HG02623 (cell line): ENCODE measurements around the gene TTLL11.

Source experiments
- ATAC-seq: cut with Tn5 transposase; IDR thresholded peaks from one replicate; pipeline ENCODE4 v1.9.1; 2021; ENCODE audit warnings: moderate library complexity; ENCODE audit not compliant: unreplicated experiment

Gene TTLL11

DNA sequence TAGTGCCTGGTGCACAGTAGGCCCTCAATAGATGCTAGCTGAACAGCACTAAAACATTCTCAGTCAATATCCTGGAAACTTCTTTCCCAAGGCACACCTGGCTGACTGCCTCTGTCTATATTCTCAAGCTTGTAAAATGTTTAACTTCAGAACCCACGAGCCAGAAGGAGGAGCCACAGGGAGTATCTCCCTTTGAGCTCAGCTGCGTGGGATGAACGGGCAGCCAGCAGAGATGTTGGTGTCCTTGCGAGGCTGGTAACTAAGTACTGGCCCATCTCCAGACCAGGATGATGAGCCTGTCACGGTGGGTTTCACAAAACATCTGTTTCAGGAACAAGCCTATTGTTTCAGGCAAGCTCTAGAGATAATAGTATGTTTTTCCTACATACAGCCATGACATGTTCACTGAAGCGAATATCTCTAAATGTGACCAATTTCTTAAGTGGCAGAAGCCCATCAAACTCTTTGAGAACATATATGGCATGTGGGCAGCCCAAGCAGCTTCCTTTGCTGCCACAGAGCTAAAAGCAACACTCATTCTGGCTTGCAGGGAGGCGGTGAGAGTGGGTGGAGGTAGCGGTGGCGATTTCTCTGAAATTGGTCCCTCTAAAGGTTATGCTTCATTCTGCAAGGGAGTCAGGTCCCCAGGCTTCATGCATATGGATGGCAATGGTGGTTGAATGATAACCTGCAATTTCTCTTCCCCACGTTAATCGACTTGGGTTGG, 206.2 kb downstream of the TTLL11 start:
- ATAC-seq, result no peak

DNA sequence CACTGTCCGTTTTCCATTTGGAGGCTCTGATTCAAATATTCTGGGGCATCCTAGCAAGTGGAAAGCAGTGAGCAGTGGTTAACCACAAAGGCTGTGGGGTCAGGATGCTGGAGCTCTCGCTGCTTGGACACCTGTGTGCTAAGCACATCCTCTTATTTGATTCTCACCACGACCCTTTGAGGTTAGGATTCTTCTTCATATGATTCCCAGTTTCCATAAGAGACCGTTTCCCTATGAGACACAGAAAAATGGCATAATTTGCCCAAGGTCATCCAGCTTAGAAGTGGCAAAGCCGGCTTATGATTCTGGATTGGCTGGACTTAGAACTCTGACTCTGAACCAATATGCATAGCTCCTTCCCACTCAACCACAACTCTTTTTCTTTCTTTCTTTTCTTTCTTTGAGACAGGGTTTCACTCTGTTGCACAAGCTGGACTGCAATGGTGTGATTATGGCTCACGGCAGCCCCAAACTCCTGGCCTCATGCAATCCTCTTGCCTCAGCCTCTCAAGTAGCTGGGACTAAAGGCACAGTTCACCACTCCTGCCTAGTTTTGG, 207.7 kb downstream of the TTLL11 start:
- no peak for ATAC-seq

DNA sequence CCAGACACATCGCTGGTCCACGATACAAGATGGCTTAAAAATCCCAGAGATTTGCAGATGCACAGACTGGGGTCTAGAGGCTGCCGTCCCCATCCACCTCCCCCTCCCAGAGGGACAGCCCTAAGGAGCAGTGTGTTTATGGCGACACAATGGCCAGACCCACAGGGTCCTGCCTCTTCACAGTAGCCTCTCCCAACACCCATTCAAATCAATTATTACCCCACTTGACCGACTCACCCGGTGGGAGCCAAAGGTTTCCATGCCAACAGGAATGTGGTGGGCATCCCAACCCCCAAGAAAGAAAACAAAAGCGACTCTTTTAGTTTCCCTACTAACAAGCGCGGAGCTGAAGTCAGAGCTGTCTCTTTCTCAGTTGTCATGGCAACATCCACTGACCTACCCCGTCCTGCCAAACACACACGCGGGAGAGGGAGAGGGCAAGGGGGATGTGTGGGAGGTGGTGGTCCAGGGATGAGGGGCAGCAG, 209.0 kb downstream of the TTLL11 start:
- no peak for ATAC-seq

DNA sequence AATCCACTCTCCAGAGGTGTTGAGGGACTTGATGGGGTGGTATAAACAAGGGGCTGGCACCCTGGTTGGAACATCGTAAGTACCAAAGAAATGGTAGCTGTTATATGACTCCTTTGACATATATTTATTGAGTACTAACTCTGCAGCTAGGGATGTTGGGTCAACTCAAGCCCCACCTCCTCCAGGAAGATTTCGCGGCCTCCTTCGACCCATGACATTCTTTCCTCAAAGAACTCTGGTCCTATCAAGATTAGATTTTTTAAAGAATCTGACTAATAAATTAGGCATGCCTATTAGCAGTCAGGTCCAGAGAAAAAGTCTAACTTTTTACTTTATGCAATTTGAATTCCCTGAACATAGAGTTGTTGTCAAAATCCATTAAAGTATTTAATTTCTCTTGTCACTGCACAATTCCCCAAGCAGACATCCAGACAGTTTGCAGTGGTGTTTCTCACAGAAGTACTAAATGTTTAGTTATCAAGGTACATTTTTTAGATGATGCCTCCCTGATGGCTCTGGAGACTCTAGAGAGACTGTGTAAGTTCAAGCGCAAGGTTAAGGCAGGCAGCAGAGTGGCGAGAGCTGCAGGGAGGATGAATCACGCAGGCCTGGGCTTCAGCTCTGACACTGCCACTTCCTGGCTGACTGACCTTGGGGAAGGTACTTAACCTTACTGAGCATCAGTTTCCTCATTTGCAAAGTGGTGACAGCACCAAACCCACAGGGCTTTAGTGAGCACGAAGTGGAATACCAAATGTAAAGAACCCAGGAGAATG, 209.6 kb downstream of the TTLL11 start:
- no peak for ATAC-seq

DNA sequence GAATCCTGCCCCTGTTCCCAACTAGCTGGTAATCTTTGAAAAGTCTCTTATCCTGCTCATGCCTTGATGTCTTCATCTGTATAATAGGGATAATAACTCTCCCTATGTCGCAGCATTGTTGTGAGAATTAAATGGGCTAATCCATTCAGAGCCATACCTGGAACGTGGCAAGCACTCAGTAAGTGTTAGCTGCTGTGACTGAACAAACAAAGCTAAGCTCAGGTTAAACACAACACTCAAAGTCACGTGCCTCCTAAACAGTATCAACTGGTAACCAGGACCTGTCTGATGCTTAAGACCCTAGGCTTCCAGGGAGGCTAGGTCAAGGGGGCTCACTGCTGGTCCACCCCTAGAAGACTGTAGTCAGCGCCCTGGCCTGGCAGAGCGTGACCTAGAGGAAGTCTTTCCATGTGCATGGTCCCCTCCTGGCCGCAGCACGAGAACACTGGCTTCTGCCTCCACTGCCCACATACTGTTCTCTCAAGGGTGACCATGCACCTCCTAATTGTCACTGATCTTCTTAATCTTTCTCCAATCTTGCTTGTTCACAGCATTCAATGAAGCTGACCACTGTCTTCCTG, 211.1 kb downstream of the TTLL11 start:
- no peak for ATAC-seq

DNA sequence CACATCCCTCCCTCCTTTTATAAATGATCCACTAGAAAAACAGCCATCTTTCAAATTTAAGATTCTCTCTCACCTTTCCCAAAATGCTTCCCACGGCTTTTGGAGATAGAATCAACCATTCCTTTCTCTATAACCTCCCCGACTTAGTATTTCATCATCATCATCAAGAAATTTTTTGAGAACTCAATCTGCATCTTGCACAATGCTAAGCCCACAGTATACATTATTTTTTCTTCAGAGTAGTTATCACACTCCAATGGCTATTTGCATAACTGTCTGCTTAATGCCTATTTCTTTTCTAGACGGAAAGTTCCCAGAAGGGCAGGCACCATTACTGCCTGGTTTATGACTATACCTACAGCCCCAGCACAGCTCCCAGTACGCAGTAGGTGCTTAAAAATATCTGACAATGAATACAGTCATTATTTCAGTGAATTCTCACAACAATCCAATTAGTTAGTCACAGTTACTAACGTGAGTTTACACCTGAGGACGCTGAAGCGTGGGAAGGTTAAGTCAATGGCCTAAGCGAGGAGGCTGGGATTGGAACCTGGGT, 212.7 kb downstream of the TTLL11 start:
- ATAC-seq, result no peak

DNA sequence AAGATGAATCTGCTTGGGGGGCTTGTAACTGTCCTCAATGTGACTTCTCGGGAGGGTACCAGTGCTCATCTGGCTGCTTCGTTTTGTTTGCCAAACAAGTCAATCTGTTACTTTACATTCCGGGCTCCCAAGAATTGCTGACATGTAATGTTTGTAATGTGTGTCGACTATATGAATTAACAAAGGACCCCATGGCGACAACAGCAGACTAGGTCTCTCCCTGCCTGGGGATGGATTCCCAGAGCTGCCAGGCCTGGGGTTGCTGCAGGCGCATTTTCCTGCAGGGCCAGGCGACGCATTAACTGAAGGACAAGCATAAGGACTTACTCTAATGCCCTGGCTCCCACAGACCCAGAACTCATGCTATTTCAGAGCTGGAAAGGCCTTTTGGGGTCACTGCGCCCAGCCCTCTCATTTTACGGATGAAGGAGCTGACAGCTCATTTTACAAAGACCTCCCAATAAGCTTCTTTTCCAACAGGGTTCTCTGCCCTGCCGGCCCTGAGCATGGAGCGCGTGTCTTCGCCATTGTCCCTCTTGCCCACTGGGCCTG, 214.8 kb downstream of the TTLL11 start:
- no peak for ATAC-seq

DNA sequence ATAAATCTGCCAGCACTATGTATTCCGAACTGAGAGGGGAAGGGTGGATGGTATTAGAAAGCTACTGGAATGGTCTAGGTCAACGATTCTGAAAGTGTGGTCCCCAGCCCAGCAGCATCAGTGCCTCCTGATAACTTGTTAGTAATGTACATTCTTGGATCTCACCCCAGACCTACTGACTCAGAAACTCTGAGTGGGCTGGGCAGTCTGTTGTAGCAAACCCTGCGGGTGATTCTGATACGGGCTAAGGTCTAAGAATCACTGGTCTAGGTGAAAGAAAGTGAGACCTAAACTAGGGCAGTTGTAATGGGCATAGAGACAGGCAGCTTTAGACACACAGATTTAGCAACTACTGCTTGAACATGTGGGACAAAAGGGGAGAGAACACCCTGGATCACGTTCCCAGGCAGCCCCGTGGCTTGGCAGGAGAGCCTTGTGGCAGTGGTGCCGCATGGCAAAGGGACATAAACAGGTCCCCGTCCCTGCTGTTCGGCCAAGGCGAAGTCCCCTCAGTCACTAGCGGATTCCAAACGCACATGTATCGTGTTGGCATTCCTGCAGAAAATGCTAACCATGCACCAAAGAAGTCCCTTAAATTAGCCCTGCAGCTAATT, 216.3 kb downstream of the TTLL11 start:
- no peak for ATAC-seq

DNA sequence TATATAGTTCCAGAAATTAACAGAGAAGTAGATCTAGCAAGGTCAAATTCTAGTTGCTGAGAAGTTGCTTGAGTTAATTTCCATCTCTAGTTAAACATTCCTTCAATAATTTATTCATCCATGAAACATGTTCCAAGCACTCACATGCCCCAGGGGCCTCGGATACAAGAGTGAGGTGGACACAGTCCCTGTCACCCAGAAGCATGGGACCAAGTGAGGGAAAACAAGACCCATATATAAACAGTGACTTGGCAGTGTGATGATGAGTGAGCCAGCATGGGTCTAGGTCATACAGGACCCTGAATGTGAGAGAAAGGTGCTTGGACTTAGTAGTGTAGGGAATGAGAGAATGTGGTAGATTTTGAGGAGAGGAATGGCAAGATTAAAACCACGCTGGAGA, 216.9 kb downstream of the TTLL11 start:
- ATAC-seq, result no peak

DNA sequence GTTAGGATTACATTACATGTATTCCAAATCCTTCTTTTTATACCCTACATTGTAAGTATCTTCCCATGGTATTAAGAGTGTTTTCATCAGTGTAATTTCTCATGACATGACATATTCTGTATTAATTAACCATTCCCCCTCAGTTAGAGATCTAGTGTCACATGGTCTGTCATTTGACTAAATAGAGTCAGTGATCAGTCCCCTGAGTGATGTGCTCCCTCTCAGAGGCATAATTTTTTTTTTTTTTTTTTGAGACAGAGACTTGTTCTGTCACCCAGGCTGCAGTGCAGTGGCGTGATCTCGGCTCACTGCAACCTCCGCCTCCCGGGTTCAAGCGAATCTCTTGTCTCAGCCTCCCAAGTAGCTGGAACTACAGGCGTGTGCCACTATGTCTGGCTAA, 218.6 kb downstream of the TTLL11 start:
- ATAC-seq, result no peak

DNA sequence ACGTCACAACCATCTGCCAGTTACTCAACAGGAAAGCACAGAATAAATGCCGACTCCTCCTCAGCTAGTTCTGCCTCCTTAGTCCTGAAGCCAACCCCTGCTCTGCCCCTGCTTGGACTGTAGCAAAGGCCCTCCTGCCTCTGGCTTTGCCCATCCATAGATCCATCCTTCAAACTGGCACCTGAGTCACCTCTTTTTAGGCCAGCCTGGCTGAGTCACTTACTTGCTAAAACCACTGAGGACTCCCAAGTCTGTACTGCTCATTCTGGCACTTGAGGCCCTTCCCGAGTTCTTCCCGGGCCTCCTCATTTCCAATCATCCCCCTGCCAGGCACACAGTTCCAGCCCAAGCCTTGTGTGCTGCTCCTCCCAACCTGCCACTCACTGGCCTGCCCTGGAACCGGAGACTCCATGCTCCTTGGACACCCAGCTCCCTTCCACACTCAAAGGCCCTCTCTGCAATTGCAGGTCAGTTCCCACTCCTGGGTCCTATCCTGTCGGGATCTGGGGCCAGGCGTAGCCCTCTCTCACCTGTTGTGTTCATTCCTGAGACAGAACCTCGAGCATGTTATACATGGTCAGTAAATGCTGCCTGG, 221.6 kb downstream of the TTLL11 start:
- no peak for ATAC-seq

DNA sequence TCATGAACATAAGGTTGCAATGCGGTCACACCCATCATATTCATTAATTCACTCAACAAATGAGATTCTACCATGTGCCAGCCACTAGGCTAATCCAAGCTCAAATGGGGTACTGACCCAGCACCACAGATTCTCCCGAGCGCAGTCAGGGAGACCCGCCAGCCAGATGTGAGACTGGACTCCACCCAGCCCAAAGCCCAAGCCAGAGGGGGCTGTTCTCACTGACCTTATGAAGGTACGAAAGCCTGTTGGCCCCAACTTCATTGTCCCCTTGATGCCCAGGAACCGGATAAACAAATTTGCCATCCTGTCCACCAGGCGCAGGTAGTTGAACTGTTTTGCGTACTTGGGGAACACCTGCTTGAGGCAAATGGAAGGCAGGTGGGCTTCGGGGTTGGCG, 222.8 kb downstream of the TTLL11 start:
- ATAC-seq, result no peak

DNA sequence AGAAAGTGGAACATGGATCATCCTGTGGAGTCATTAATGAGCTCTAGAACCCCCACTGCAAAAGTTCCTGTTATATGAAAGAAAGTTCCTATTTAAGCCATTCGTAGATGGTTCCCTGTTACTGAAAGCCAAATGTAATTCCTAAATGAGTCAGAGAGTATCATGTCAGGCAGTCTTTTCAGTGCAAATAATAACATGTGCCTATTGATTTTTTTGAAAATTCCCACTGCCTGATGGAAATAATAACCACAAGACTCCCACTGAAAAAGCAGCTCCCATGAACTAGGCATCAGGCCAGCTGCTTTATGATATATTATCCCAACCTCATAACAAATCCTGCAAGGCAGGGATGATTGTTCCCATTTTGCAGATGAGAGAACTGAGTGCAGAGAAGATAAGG, 224.5 kb downstream of the TTLL11 start:
- ATAC-seq, result no peak

DNA sequence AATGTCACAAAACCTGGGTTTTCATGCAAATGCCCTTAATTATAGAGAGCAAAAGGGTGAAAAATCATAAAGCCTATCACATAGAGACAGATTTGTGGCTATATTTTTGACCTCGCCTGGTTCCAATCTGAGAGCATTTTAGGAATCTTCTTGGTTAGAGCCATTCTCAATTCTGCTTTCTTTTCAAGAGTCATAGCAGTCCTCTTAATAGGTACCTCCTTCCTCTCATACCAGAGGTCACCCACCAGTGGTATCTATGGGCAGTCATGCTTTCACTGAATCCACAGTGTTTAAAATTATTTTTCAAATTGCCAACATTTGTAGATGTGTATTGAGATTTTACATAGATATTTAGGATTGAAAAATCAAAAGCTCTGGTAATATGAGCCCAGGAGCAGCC, 226.2 kb downstream of the TTLL11 start:
- no peak for ATAC-seq

DNA sequence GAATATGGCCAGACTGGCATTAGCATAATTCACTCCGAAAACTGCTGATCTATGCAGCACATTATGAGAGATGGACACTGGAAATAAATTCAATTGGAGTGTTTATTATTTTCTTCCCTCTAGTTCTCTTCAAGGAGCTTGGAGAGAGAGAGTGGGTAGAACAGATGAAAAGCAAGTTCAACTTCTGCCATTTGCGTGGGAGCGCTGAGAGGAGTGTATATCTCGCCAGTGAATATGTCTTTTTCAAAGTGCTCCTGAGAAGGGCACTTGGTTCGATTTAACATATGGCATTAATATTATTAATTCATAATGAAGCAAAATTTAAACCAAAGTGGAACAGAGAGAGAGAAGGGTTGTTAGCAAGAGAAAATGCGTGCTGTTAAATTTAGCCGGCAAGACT, 227.2 kb downstream of the TTLL11 start:
- no peak for ATAC-seq

DNA sequence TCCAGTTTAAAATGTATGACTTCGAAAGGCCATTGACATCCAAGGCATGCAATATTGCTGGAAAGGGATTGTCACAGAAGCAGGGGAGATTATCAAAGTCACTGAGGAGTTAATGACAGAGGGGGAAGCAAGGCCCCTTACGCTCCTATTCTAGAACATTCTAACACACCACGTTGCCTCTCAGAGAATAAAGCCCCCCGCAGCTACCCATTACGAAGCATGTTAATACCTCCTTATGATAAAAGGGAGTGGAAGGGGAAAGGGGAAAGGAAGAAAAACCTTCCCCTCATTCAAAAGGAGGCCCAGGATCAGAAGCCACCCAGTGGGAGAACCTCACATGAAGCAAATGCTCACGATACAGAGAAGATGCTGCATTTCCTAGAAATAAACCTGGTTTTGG, 228.0 kb downstream of the TTLL11 start:
- no peak for ATAC-seq

DNA sequence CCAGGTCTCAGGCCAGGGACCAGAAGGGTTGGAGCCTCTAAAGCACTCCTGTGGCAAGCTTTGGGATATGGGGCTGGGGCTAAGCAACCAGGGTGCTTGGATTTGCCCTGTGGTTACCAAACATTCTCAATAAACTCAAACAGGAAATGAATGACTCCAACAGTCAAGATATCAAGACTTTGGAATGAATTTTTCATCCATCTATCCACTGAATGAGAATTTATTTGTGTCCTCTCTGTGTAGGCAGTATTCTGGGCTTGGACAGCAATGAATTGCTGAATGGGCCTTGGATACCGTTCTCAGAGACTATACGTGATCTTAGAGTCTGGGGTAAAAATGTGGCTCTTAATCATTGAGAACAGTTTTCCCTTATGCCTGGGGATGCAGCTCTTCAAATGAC, 229.2 kb downstream of the TTLL11 start:
- no peak for ATAC-seq

DNA sequence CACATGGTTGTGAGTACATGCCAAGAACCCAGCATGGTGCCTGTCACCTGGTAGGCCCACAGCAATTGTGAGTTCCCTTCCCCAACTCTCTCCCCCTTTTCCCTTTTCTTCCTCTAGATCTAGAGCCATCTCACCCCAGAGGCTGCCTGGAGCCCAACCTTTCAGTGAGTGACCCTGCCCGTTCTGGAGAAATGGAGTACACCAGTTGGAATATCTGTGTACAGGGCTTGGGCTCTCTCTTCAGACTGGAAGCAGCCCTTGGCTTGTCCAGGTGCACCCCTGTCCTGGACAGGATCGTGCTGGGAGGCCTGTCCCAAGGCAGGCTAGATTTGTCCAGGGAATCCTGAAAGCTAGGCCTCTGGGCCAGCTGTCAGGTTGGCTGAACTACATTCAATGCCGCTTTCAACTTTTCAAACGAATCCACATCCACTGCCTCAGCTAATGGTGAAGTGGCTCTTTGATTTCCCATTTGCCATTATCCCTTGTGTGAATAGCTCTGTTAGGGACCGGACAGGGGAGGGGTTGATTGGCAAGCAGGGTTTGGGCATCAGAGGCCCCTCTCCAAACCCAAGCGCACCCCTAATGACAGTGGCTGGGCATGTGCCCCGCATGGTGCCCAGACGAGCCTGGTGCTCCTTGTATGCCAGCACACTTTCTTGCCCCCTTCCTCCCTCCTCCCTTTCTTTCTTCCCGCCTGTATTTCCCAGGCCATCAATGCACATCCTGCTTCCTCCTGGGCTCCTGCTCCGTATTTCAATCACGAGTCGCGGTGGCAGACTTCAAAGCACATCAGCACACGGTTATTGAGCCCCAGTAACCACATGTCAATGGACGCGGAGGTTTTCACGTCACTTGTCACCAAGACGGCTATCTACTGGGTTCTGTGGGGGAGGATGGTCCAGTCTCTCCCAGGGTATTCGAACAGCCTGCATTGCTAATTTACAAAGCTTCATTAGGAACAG, 230.5 kb downstream of the TTLL11 start:
- ATAC-seq, result no peak

DNA sequence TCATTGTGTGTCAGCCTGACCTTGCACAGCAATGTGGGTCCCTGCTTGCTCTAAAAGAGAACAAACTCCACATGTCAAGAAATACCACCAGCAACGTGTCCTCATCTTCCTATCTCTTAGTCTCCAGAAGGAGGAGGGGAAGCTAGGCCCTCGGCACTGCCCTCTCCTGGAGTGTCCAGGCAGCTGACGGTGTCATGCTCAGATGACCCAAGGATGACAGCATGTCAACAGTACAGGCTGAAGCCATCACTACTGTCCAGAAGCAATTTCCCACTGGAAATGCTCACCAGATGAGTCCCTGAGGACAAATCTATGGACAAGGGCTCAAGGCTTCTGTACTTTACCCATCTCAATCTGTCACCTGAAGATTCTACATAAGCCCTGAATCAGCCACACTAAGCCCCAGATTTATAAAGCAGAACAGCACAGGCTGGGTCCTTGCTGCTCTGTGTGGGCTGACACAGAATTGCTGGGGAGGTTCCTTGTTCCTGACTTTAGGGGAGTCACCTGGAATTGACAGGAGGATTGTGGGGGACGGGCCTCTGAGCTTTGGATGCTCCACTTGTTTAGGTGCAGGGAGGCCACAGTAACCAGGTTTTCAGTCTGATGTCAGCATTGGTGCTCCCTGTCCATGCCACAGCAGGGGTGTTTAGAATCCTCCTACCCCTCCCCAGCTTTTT, 231.5 kb downstream of the TTLL11 start:
- ATAC-seq, result no peak
